ENCODE results near the gene COX6A1.

The COX6A1 gene

GRCh38 chr12:120437735-120438494, at the start of gene COX6A1:
TSS of gene COX6A1 (plus strand) at chr12:120438113. CDS start at chr12:120438127, 14 bp downstream.
- H3K4me3 ChIP-seq (ENCODE audit: low read length): peak within 1 kb of the TSS; percentile 87
- peak; percentile 16 for TF ChIP-seq CTCF (conservative IDR thresholded peaks at IDR 0.05; ENCODE audit: low read depth, low read length)
- peak; percentile 91 for DNase-seq (ENCODE audit: low read depth)

- H3K4me3 ChIP-seq (ENCODE audit: low read length): peak overlapping the region; percentile 2
- DNase-seq (ENCODE audit: low read depth): no peak
- TF ChIP-seq CTCF (conservative IDR thresholded peaks at IDR 0.05; ENCODE audit: low read depth, low read length): no peak
These were observed 49.0 kb upstream of the COX6A1 start for GRCh38 chr12:120388691-120389481.

- no peak for DNase-seq (ENCODE audit: low read depth)
- no peak for TF ChIP-seq CTCF (conservative IDR thresholded peaks at IDR 0.05; ENCODE audit: low read depth, low read length)
These were observed 47.3 kb upstream of the COX6A1 start for GRCh38 chr12:120390540-120391120.

GRCh38 chr12:120394483-120395367, 43.2 kb upstream of the COX6A1 start:
- no peak for DNase-seq (ENCODE audit: low read depth)
- TF ChIP-seq CTCF (conservative IDR thresholded peaks at IDR 0.05; ENCODE audit: low read depth, low read length): no peak
- no peak overlapping the region for H3K4me3 ChIP-seq (ENCODE audit: low read length)

More at GRCh38 chr12:120390540-120391120, 47.3 kb upstream of the COX6A1 start:
- no peak overlapping the region for H3K4me3 ChIP-seq (ENCODE audit: low read length)

- DNase-seq (ENCODE audit: low read depth): no peak
- peak overlapping the region; percentile 3 for H3K4me3 ChIP-seq (ENCODE audit: low read length)
- no peak for TF ChIP-seq CTCF (conservative IDR thresholded peaks at IDR 0.05; ENCODE audit: low read depth, low read length)
These were observed 39.9 kb upstream of the COX6A1 start for GRCh38 chr12:120397824-120398540.

- H3K4me3 ChIP-seq (ENCODE audit: low read length): no peak overlapping the region
- DNase-seq (ENCODE audit: low read depth): peak; percentile 73
- no peak for TF ChIP-seq CTCF (conservative IDR thresholded peaks at IDR 0.05; ENCODE audit: low read depth, low read length)
These were observed 38.4 kb upstream of the COX6A1 start for GRCh38 chr12:120399531-120399930.
